Prostate gland (tissue), 2 donors: ENCODE measurements around the gene SCTR. TPM values are rescaled to one million over a fixed set of nuclear protein-coding genes. Genes with fewer than 3 reads are reported as not detected.
"Not testable (repeated sequence)": the region's sequence is repeated elsewhere in the genome, so short reads cannot be mapped to it uniquely, and the experiment has no call there.

ENCODE experiments used
- DNase-seq: peaks from one replicate; pipeline ENCODE4 v3.0.0-alpha.2; 2019; ENCODE audit warnings: low spot score
- H3K27ac ChIP-seq, 2 donors: fragments of 200-600 bp; sonication (generic); 2 replicates each; pipeline ENCODE4 v1.5.1; 2017 to 2019
- H3K27me3 ChIP-seq: fragments of 200-600 bp; sonication (generic); replicated peaks from 2 replicates; pipeline ENCODE4 v1.5.1; 2019; ENCODE audit not compliant: insufficient read depth
- H3K36me3 ChIP-seq, 2 donors: fragments of 200-600 bp; sonication (generic); 1 replicate in 1 of 2; 2 replicates in 1 of 2; pipeline versions ENCODE4 v1.5.1 to v1.8.1; 2017 to 2019
- H3K4me1 ChIP-seq: fragments of 200-600 bp; sonication (generic); replicated peaks from 2 replicates; pipeline ENCODE4 v1.5.1; 2019
- H3K4me3 ChIP-seq, 2 donors: fragments of 200-600 bp; sonication (generic); 2 replicates each; pipeline ENCODE4 v1.5.1; 2017 to 2019
- H3K9me3 ChIP-seq: fragments of 200-600 bp; sonication (generic); 2 replicates; pipeline ENCODE4 v1.5.1; 2017
- POLR2A ChIP-seq: fragments of 450-650 bp; IDR thresholded peaks from one replicate; pipeline ENCODE4 v1.6.1; 2016; ENCODE audit warnings: antibody characterized with exemption, mild to moderate bottlenecking
- POLR2AphosphoS5 ChIP-seq: sonication (generic); formaldehyde crosslinking; IDR thresholded peaks from one replicate; pipeline ENCODE4 v1.6.1; 2017; ENCODE audit warnings: antibody characterized with exemption
- WGBS: methylation state at CpG from one replicate; pipeline ENCODE4 v1.1.5; 2018; 5-methylcytosine and 5-hydroxymethylcytosine counted together
- intact Hi-C: fragments of 100-400 bp; cut with DNase I; formaldehyde crosslinking; loops from one replicate; pipeline ENCODE4 v1.14.2; 2022
- total RNA-seq, 2 donors: library from RNA; depleted of rRNA; stranded (reverse); fragments of >200 nt; gene quantifications; one replicate each; pipeline ENCODE4 v1.1.0, GENCODE V29; 2016
- TF ChIP-seq, protein P1 (sequence below), 4 experiments: fragments of 200-600 bp in 2 of 4; fragments of 450-650 bp in 2 of 4; sonication (generic) in 2 of 4; IDR thresholded peaks; 1 replicate in 3 of 4; 2 replicates in 1 of 4; pipeline ENCODE4 v1.5.1; 2016 to 2019; ENCODE audit warnings: antibody characterized with exemption in 4 of 4, mild to moderate bottlenecking in 2 of 4, moderate library complexity in 2 of 4

Gene SCTR
- total RNA-seq, 2 donors from 2014 or later = not detected

DNA sequence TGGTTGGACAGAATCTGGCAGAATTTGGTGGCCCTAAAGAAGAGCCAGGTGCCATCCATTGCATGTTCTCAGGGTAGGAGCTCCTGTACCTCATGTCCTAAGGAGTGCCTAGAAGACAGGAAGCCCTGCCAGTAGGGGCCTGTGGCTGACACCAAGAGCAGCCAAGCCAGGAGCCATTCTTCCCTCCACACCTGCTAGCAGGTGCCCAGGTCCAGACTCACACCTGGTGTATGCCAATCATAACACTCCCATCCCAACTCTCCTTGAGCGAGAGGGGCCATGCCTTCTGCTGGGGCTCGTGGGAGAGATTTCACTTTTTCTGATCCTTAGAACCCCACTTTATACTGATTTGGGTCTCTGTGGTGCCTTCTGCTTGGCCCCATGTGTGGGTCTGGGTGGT, 119.1 kb downstream of the SCTR start:
- DNase-seq = no peak
- no peaks in the 10 kb centered on the region for H3K9me3 ChIP-seq
- WGBS = 92% methylated on average over 2 of the region's 2 CpGs
- intact Hi-C loops = loop anchor here (5.0 kb wide), 2 partner anchors 187 to 257 kb away; no protein-coding TSS in a partner anchor
- H3K4me3 ChIP-seq = no peak overlapping the region
- no peaks in the 10 kb centered on the region for H3K36me3 ChIP-seq
- TF ChIP-seq, protein P1, sequence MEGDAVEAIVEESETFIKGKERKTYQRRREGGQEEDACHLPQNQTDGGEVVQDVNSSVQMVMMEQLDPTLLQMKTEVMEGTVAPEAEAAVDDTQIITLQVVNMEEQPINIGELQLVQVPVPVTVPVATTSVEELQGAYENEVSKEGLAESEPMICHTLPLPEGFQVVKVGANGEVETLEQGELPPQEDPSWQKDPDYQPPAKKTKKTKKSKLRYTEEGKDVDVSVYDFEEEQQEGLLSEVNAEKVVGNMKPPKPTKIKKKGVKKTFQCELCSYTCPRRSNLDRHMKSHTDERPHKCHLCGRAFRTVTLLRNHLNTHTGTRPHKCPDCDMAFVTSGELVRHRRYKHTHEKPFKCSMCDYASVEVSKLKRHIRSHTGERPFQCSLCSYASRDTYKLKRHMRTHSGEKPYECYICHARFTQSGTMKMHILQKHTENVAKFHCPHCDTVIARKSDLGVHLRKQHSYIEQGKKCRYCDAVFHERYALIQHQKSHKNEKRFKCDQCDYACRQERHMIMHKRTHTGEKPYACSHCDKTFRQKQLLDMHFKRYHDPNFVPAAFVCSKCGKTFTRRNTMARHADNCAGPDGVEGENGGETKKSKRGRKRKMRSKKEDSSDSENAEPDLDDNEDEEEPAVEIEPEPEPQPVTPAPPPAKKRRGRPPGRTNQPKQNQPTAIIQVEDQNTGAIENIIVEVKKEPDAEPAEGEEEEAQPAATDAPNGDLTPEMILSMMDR (IDR thresholded peaks at IDR 0.05) = no peak
- TF ChIP-seq POLR2AphosphoS5 (no peak), POLR2A (no peak)
- no peaks in the 10 kb centered on the region for H3K4me1 ChIP-seq
- H3K27me3 ChIP-seq = no peaks in the 10 kb centered on the region
- H3K27ac ChIP-seq = no peak overlapping the region

DNA sequence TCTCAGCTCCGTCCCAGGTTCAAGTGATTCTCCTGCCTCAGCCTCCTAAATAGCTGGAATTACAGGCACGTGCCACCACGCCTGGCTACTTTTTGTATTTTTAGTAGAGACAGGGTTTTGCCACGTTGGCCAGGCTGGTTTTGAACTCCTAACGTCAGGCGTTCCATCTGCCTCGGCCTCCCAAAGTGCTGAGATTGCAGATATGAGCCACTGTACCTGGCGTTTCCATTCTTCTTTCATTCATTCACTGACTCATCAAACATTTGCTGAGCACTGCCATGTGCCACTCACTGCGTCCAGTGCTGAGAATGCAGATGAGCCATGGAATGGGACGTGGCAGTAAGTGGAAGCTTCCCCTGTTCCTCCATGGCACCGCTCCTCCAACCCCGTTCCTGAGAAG, 120.7 kb downstream of the SCTR start:
- H3K36me3 ChIP-seq, H3K4me3 ChIP-seq, H3K9me3 ChIP-seq, H3K27me3 ChIP-seq, intact Hi-C loops, H3K4me1 ChIP-seq, H3K27ac ChIP-seq, DNase-seq: not testable (repeated sequence)
- 78% methylated on average over 12 of the region's 12 CpGs for WGBS

DNA sequence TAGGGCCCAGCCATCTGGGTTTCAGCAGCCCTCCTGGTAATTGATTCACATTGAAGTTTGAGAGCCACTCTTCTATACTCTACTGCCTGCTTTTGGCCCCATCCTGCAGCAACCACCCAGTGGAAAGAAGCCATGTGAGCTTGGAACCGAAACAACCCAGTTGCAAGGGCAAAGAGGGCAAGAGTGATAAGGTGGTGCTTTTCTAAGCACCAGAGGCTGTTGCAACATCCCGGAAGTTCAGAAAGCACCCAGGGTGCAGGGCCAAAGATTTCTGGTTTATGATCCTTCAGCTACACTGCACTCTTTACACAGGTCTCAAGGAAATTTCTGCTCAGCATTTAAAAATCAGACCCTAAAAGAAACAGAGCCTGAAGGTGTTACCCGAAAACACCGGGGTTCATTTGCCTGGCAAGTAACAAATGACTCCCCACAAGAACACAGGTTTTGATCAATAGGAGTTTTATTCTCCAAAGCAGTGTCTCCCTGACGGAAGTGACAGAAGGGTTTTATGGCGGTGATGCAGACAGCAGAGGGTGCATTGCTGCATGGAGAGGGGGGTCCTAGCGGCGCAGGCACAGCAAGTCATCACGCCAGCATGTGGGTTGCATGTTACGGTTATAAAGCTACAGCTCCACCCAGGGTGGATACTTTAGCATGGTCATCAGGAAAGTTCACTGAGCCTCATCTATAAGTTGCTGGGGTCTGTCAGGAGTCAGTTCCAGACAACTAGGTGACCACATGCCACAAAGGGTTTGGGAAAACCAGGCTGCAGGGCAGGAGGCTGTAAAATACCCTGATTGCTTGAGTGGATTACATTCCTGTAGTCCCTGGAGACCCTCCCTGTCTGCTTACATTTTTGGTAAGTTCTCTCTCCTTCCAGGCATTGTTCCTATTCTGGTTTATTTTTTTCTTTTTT, 121.4 kb downstream of the SCTR start:
- DNase-seq = peak; percentile 22

DNA sequence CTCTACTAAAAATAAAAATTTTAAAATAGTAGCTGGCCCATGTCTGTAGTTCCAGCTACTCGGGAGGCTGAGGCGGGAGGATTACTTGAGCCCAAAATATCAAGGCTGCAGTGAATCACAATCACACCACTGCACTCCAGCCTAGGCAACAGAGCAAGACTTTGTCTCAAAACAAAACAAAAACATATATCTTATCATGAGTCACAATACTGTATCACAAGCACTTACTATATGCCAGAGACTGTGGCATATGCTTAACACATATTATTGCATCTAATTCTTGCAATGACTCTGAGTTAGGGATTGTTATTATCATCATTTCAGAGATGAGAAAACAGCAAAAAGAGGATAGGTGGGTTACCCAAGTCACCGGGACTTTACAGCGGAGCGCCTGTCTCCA, 122.2 kb downstream of the SCTR start:
- 86% methylated on average over 5 of the region's 5 CpGs for WGBS
- H3K4me1 ChIP-seq = no peaks in the 10 kb centered on the region
- no peak overlapping the region for H3K27ac ChIP-seq
- no peaks in the 10 kb centered on the region for H3K36me3 ChIP-seq
- intact Hi-C loops = no loop called here
- H3K4me3 ChIP-seq = no peak overlapping the region
- H3K27me3 ChIP-seq = no peaks in the 10 kb centered on the region
- no peaks in the 10 kb centered on the region for H3K9me3 ChIP-seq
- TF ChIP-seq, protein P1 (IDR thresholded peaks at IDR 0.05) = no peak
- TF ChIP-seq POLR2AphosphoS5 = no peak
- DNase-seq = no peak

More for the DNA sequence above, 121.4 kb downstream of the SCTR start:
- H3K9me3 ChIP-seq = no peaks in the 10 kb centered on the region
- H3K36me3 ChIP-seq = no peaks in the 10 kb centered on the region
- H3K27me3 ChIP-seq = no peaks in the 10 kb centered on the region
- H3K4me3 ChIP-seq = no peak overlapping the region
- no peak overlapping the region for H3K27ac ChIP-seq
- TF ChIP-seq POLR2A (no peak), POLR2AphosphoS5 (peak; percentile 34)
- TF ChIP-seq, protein P1 (IDR thresholded peaks at IDR 0.05) = no peak
- intact Hi-C loops = no loop called here
- WGBS = 59% methylated on average over 10 of the region's 10 CpGs
- H3K4me1 ChIP-seq = no peaks in the 10 kb centered on the region

DNA sequence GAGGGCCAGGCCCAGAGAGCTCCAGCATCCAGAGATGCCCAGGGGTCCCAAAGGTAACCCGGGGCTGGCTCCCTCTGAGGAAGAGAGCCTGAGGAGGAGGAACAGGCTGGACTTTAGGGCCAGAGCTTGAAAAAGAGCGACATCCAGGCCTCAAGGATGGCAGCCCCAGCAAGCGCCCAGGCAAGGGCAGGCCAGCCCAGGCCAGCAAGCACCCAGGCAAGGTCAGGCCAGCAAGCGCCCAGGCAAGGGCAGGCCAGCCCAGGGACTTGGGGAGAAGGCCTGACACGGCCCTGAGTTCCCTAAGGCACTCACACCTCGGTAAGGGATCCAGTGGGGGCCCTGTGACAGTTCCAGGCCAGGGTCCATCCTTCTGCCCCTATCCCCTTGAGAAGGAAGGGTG, 127.1 kb downstream of the SCTR start:
- H3K27me3 ChIP-seq = no peaks in the 10 kb centered on the region
- H3K4me1 ChIP-seq = no peaks in the 10 kb centered on the region
- 86% methylated on average over 3 of the region's 6 CpGs for WGBS
- no peak overlapping the region for H3K27ac ChIP-seq
- TF ChIP-seq POLR2AphosphoS5 (no peak), POLR2A (no peak)
- TF ChIP-seq, protein P1 (IDR thresholded peaks at IDR 0.05) = no peak
- H3K36me3 ChIP-seq = no peaks in the 10 kb centered on the region
- no peak for DNase-seq
- intact Hi-C loops = no loop called here
- no peaks in the 10 kb centered on the region for H3K9me3 ChIP-seq
- no peak overlapping the region for H3K4me3 ChIP-seq
